HG02642 (cell line): ENCODE results near the gene FBXL17.

Source experiments
- ATAC-seq: cut with Tn5 transposase; IDR thresholded peaks from one replicate; pipeline ENCODE4 v1.9.1; 2021; ENCODE audit warnings: mild to moderate bottlenecking; ENCODE audit not compliant: unreplicated experiment, poor library complexity

The FBXL17 gene

DNA sequence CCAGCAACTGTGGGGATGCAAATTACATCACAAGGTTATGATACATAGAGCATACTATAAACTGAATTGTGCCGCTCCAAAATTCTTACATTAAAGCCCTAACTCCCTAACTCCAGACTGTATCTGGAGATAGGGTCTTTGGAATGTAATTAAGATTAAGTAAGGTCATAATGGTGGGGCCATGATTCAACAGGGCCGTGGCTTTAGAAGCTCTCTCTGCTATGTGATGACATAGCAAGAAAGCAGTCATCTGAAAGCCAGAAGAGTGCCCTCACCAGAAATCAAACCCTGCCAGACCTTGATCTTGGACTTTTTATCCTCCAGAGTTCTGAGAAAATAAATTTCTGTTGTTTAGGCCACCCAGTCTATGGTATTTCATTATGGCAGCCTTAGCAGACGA, 123.9 kb downstream of the FBXL17 start:
- no peak for ATAC-seq

DNA sequence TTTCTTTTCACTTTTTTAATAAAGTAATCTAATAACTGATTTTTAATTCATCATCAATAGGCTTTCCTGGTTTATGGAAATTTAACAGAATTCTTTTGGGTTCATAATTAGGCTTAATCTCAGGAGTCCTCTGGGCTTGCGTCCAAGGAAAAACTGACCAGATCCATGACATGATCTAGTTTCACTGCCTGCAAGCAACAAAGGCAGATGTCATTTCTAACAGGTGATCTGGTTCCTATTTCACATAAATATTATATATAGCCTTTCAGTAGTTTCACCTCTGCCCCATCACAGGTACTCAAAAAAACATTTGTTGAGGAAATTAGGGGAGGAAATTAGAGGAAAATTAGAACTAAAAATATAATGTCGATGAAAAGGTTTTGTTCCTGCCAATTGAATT, 126.4 kb downstream of the FBXL17 start:
- no peak for ATAC-seq

DNA sequence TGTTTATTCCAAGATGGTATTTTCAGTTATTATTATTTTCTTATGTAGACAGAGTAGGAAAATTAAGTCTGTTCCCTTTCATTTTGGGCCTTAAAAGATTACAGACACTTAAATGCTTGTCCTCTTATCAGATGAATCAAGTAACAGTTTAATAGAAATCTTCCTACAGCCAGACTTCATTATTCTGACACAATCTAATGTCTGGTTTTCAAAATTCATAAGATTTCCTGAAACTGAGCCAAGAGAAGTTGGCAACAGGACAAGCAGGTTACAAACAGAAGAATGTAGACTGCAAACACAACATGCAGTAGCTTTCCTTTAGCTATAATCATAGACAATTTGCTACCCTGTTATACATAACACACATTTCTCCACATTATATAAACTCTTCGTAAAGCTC, 130.5 kb downstream of the FBXL17 start:
- ATAC-seq: no peak

DNA sequence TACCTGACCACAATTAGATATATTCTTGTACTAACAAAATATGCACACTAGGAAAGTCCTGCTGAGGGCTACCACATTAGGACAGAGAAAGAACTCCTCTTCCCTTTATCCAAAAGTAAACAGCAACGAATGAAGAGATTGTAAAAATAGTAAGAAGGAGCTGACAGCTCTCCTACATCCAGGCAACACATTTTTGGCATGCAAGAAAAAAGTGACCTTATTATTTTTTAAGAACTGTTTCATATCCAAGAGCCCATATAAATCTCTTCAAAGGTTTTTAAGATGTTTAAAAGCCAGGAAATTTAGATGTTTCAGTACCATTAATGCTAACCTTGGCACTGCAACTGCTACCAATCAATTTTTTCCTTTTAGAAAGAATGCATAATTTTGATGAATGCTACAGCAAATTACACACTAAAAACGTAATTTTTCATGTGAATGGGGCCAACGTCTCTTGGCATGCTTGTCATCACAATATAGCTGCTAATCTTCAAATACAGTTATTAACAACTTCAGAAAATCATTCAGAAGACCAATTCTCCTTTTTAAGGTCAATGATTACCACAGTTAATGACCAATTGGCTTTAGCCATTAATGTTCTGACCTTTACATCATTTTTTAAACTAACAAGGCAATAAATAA, 132.0 kb downstream of the FBXL17 start:
- no peak for ATAC-seq

- no peak for ATAC-seq
These were observed 132.7 kb downstream of the FBXL17 start for GRCh38 chr5:108249095-108249784.

GRCh38 chr5:108238936-108239887, 142.7 kb downstream of the FBXL17 start:
- ATAC-seq: no peak

GRCh38 chr5:108238461-108238860, 143.4 kb downstream of the FBXL17 start:
- no peak for ATAC-seq

DNA sequence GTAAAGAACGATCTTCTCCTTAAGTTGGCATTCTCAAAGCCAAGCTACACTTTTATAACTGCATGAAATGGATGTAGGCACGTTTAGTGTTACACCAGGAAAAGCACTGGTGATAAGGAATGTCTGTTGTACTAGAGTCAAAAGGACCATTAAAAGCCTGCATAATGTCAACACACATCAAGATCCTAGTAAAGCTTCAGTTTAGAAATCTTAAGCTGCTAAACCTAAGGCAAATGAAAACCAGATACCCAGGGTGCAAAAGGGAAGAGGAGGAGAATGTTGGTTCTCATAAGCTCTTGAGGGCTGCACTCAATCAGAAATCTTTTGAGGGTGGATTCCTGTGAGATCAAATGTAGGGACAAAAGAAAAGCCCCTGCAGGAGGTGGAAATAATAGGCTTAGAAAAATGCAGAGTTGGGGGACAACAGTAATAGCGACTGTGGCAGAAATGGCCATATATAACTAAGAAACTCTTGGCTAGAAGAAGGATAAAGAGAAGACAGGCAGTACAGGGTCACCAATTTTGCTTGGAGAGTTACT, 148.2 kb downstream of the FBXL17 start:
- no peak for ATAC-seq

GRCh38 chr5:108232805-108233204, 149.1 kb downstream of the FBXL17 start:
- ATAC-seq: no peak

DNA sequence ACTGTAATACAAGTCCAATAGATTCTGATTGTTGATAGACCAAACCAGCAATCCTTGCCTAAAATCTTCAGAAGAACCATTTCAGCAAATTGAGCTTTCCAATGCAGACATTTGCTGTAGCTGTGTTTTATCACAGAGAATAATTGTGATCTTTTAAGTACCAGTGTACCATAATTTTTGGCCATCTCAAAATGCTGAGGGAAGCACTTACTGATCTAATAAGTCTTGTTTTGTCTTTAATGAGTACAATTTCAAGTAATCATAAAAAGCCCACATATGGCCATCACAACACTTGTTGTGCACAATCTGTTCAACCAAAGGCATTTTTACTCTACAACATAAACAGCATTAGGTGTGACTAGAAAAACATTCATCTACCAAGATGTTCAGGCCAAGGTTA, 159.9 kb downstream of the FBXL17 start:
- no peak for ATAC-seq

DNA sequence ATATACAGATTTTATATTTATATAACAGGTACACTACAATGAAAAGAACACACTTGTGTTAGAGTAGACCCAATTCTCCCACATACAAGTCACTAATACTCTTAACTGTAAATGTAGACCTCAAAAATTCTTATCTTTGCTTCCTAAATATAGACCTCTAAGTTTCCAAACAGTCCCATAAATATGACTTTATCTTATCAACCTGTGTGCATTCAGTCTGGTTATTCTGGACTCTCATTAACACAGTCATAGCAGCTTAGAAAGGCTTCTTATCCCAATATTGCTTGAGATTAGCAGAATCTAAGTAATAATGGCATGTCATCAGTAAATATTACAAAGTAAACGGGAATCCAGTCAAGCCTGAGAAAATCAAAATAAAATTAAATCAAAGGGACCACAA, 161.1 kb downstream of the FBXL17 start:
- no peak for ATAC-seq

GRCh38 chr5:108216890-108217289, 165.0 kb downstream of the FBXL17 start:
- no peak for ATAC-seq

GRCh38 chr5:108214857-108215256, 167.0 kb downstream of the FBXL17 start:
- ATAC-seq: no peak

DNA sequence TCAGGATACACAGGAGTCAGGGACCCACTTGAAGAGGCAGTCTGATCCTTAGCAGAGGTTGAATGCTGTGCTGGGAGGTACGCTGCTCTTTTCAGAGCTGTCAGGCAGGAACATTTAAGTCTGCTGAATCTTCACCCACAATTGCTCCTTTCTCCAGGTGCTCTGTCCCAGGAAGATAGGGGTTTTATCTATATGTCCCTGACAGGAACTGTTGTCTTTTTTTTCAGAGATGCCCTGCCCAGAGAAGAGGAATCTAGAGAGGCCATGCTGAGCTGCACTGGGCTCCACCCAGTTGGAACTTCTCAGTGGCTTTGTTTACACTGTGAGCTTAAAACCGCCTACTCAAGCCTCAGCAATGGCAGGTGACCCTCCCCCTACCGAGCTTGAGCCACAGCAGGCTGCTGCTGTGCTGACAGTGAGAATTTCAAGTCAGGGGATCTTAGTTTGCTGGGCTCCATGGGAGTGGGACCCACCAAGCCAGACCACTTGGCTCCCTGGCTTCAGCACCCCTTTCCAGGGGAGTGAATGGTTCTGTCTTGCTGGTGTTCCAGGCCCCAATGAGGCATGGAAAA, 169.0 kb downstream of the FBXL17 start:
- no peak for ATAC-seq

DNA sequence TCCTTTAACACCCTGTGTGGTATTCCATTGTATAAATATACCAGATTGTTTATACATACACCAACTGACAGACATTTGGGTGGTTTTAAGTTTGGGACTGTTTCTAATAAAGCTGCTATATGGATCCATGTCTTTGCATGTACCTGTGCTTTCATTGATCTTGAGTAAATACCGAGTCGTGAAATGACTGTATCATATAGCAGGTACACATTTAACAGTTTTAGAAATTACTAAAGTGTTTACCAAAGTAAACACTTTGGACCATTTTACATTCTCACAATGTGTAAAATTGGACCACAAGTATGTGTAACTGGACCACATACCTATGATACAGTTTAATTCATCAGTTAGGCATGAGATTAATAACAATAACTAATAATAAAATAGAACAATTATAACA, 175.2 kb downstream of the FBXL17 start:
- ATAC-seq: no peak

DNA sequence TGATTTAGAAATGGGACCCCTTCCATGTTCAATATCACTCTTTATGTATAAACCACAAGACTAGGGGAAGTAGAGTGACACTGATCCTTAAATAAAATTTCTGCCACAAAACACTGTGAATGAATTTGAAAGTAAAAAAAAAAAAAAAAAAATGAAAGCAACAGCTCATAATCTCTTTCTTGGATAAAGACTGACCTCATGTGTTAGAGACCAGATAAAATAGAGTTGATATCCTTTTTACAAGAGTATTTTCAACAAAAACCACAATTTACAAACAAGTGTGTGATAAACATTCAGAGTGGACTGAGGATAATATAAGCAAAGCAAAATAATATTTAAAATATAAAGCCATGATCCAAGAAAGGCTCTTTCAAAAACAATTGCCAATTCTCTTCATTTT, 180.2 kb downstream of the FBXL17 start:
- ATAC-seq: no peak

GRCh38 chr5:108196276-108196675, 185.6 kb downstream of the FBXL17 start:
- no peak for ATAC-seq

GRCh38 chr5:108193021-108193795, 188.7 kb downstream of the FBXL17 start:
- no peak for ATAC-seq

DNA sequence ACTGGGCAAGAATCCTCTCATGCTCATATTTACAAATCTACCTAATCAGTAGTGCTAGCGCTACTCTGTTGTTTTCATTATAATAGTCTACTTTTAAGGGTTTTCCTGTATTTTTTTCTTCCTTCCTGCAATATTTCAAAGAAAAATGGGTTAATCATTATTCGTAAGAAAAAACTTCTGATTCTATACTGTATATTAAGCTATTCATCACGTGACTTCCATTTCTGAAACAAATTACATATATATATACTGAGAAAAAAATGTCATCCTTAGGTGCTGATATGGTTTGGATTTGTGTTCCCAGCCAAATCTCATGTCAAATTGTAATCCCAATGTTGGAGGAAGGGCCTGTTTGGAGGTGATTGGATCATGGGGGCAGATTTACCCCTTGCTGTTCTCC, 197.0 kb downstream of the FBXL17 start:
- ATAC-seq: no peak

GRCh38 chr5:108181975-108182374, 199.9 kb downstream of the FBXL17 start:
- ATAC-seq: no peak
